Omental fat pad (tissue), 4 donors: ENCODE data around the gene ALKBH5. TPM values are rescaled to one million over a fixed set of nuclear protein-coding genes. Genes with fewer than 3 reads are reported as not detected.
"Not testable (repeated sequence)": the region's sequence is repeated elsewhere in the genome, so short reads cannot be mapped to it uniquely, and the experiment has no call there.

Experiments
- ATAC-seq: fragments of 150-250 bp; one replicate; pipeline ENCODE4 v1.9.1; 2016; ENCODE audit warnings: mild to moderate bottlenecking, moderate library complexity; ENCODE audit not compliant: low FRiP score
- DNase-seq: peaks from one replicate; pipeline ENCODE4 v3.0.0-alpha.2; 2019; ENCODE audit warnings: low spot score
- total RNA-seq, 4 donors: library from RNA; depleted of rRNA; stranded (reverse); fragments of >200 nt; gene quantifications; one replicate each; pipeline ENCODE4 v1.1.0, GENCODE V29; 2016
- TF ChIP-seq, protein P1 (sequence below), 3 donors: fragments of 450-650 bp; IDR thresholded peaks; one replicate each; pipeline ENCODE4 v1.5.1; 2016 to 2017; ENCODE audit warnings: antibody characterized with exemption in 3 of 3, mild to moderate bottlenecking in 3 of 3, moderate library complexity in 2 of 3

ALKBH5 gene
- total RNA-seq, 4 donors from 2014 or later = 77.0 to 80.7 (median 80.3) TPM

DNA sequence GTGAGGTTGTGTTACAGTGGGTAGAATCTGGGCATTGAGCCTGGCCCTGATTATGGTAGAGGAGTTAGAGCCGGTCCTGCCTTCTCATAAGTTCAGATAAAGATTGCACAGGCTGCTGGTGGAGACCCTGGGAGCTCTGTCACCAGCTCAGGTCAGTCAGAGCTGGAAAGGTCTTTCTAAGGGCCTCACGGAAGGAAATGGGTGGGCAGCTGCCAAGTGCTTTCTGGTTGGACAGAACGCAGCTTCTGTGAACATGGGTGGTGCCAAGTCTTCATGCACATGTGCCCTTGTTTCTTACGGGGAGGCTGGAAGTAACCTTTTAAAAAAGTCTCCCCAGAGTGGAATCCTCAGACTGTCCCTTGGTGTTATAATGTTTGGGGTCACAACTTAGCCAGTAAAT lies 14.9 kb downstream of the ALKBH5 start:
- TF ChIP-seq, protein P1, sequence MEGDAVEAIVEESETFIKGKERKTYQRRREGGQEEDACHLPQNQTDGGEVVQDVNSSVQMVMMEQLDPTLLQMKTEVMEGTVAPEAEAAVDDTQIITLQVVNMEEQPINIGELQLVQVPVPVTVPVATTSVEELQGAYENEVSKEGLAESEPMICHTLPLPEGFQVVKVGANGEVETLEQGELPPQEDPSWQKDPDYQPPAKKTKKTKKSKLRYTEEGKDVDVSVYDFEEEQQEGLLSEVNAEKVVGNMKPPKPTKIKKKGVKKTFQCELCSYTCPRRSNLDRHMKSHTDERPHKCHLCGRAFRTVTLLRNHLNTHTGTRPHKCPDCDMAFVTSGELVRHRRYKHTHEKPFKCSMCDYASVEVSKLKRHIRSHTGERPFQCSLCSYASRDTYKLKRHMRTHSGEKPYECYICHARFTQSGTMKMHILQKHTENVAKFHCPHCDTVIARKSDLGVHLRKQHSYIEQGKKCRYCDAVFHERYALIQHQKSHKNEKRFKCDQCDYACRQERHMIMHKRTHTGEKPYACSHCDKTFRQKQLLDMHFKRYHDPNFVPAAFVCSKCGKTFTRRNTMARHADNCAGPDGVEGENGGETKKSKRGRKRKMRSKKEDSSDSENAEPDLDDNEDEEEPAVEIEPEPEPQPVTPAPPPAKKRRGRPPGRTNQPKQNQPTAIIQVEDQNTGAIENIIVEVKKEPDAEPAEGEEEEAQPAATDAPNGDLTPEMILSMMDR (IDR thresholded peaks at IDR 0.05) = no peak
- DNase-seq (no peak), ATAC-seq (no peak)

DNA sequence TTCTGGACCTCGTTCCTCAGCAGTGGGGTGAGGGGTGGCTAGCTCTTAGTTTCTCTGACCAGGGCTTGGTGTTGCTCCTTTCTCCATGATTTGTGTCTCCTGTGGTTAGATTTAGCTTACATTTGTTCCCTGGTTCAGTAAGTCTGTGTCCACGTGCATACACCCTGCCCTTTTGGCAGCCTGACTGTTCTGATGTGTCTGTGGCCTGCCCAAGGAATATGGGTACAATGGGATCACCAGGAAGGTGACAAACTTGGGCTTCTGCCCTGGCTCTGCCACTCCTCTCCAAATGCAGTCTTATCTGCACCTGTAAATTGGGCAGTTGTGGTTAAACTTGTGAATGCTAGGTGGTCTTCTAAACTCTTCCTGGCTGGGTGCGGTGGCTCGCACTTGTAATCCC lies 17.5 kb downstream of the ALKBH5 start:
- no peak for DNase-seq
- no peak for ATAC-seq

GRCh38 chr17:18203308-18203707 lies 19.7 kb downstream of the ALKBH5 start:
- ATAC-seq = peak; percentile 17
- DNase-seq = no peak

More for the DNA sequence above, 17.5 kb downstream of the ALKBH5 start:
- TF ChIP-seq, protein P1 (IDR thresholded peaks at IDR 0.05) = no peak

DNA sequence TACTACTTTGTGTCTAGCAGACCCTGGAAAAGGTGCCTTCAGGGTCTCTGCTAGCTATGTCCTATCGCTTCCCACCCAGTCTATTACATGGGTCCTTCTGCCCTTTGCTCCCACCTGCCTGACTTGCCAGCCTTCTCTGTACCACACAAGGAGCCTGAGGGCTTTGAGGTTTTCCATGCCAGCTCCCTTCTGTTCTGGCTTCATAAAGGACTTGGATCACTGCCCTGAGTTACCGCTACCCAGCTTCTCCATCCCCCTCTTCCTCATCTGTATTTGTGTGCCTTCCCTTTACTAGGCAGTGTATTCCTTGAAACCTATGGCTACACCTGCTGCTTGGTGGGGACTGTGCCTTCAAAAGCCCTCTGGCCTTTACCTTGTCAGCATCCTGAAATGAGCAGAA lies 22.2 kb downstream of the ALKBH5 start:
- ATAC-seq = no peak
- no peak for DNase-seq
- TF ChIP-seq, protein P1 (IDR thresholded peaks at IDR 0.05) = no peak

More at GRCh38 chr17:18203308-18203707, 19.7 kb downstream of the ALKBH5 start:
- TF ChIP-seq, protein P1 (IDR thresholded peaks at IDR 0.05) = no peak

DNA sequence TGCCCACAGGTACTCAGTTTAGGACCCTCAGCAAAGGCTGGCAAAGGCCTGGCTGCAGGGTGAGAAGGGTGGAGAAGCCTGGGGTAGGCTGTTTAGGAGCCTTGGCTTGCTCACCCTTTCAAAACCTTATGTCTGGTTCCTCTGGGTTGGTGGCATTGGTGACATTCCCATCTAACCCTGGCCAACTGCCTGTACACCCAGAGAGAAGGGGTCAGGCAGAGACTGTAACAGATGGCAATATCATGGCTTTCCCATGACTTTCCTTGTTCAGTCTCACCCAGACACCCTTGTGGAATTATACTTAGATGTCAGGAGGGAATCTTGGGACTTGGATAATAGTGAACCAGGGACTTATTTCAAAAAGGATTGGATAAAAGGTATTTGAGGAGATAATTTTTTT lies 23.3 kb downstream of the ALKBH5 start:
- no peak for DNase-seq
- TF ChIP-seq, protein P1 (IDR thresholded peaks at IDR 0.05) = no peak
- ATAC-seq = no peak

DNA sequence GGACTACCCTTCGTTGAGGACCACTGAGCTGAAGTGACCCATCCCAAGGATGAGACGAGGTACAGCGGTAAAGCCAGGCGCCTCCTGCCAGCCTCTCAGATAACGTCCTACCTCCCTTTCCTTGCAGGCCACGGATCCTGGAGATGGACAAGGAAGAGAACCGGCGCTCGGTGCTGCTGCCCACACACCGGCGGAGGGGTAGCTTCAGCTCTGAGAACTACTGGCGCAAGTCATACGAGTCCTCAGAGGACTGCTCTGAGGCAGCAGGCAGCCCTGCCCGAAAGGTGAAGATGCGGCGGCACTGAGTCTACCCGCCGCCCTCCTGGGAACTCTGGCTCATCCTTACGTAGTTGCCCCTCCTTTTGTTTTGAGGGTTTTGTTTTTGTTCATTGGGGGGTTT lies 24.5 kb downstream of the ALKBH5 start:
- ATAC-seq = no peak
- TF ChIP-seq, protein P1 (IDR thresholded peaks at IDR 0.05) = no peak

DNA sequence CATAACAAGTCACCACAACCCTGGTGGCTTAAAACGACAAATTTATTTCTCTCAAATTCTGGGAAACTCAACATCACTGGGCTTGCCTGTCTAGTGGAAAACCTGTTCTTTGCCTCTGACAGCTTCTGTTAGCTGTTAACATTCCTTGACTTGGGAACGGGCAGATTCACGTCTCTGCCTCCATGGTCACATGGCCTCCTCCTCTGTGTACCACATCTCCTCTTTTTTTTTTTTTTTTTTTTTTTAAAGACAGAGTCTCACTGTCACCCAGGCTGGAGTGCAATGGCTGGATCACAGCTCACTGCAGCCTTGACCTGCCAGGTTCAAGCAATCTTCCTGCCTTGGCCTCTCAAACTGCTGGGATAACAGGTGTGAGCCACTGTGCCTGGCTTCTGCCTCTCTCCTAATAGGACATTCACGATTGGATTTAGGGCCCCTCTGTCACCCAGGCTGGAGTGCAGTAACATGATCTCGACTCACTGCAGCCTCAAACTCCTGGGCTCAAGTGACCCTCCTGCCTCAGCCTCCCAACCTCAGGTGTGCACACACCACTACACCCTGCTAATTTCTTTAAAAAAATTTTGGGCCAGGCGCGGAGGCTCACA lies 30.1 kb downstream of the ALKBH5 start:
- TF ChIP-seq, protein P1 (IDR thresholded peaks at IDR 0.05) = no peak
- ATAC-seq (no peak), DNase-seq (no peak)

More for the DNA sequence above, 24.5 kb downstream of the ALKBH5 start:
- no peak for DNase-seq

DNA sequence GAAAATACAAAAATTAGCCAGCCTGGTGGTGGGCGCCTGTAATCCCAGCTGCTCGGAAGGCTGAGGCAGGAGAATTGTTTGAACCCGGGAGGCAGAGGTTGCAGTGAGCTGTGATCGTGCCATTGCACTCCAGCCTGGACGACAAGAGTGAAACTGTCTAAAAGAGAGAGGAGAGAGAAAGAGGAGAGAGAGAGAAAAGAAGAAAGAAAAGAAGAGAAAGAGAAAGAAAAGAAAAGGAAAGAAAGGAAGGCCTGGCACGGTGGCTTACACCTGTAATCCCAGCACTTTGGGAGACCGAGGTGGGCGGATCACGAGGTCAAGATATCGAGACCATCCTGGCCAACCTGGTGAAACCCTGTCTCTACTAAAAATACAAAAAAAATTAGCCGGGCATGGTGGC lies 33.3 kb downstream of the ALKBH5 start:
- not testable (repeated sequence) for ATAC-seq, DNase-seq
